ENCODE measurements around the gene HAT1.

GRCh38 chr2:171924170-171924942, 2.1 kb downstream of the HAT1 start:
- TF ChIP-seq EZH2phosphoT487 (IDR thresholded peaks at IDR 0.05; ENCODE audit: low read depth) (no peak), CTCF (IDR thresholded peaks at IDR 0.05; ENCODE audit: low read depth, low read length) (no peak)

Data from OCI-LY3 (cell line).